SK-N-SH (cell line): ENCODE measurements around the gene ADAMTS9. TPM values are rescaled to one million over a fixed set of nuclear protein-coding genes. Genes with fewer than 3 reads are reported as not detected.

ENCODE experiments used
- CTCF ChIA-PET: fragments of 300-600, 350-600 bp; formaldehyde crosslinking; extraction: SDS; loops from one replicate; lab custom pipeline; 2021; lab: Yijun Ruan, JAX
- POLR2A ChIA-PET: fragments of 350-600 bp; sonication (Branson Sonifier 250); formaldehyde crosslinking; extraction: SDS; loops from one replicate; lab custom pipeline; 2020; ENCODE audit warnings: antibody characterized with exemption, inconsistent platforms; lab: Yijun Ruan, JAX
- DNase-seq: peaks from one replicate; pipeline ENCODE4 v3.0.0; 2012
- H2AFZ ChIP-seq: fragments of 200-600 bp; sonication (generic); 2 replicates; pipeline ENCODE4 v1.8.1; 2016; ENCODE audit warnings: antibody characterized with exemption, mild to moderate bottlenecking, low read depth
- H3F3A ChIP-seq: fragments of 200-600 bp; sonication (generic); replicated peaks from 2 replicates; pipeline ENCODE3; 2016; ENCODE audit warnings: antibody characterized with exemption, mild to moderate bottlenecking; ENCODE audit not compliant: insufficient read depth
- H3K27ac ChIP-seq, 2 experiments: fragments of 200-500 bp in 1 of 2; fragments of 200-600 bp in 1 of 2; sonication (Bioruptor generic) in 1 of 2; sonication (generic), shearing (Covaris generic) in 1 of 2; 2 replicates each; pipeline versions ENCODE4 v1.5.1 to v1.6.1; 2014 to 2016; ENCODE audit warnings: low read depth in 2 of 2, inconsistent platforms in 1 of 2, low read length in 1 of 2, mild to moderate bottlenecking in 1 of 2, mixed read lengths in 1 of 2
- H3K27me3 ChIP-seq: fragments of 200-600 bp; sonication (generic), shearing (Covaris generic); 2 replicates; pipeline ENCODE4 v1.6.1; 2016; ENCODE audit warnings: mixed run types; ENCODE audit not compliant: insufficient read depth
- H3K36me3 ChIP-seq, 2 experiments: fragments of 200-500 bp in 1 of 2; fragments of 200-600 bp in 1 of 2; sonication (Bioruptor generic) in 1 of 2; sonication (generic) in 1 of 2; replicated peaks in 1 of 2; 2 replicates each; pipeline versions ENCODE3 to v1.5.1; 2014 to 2016; ENCODE audit warnings: low read length in 1 of 2, mild to moderate bottlenecking in 1 of 2; ENCODE audit not compliant: insufficient read depth in 2 of 2, control insufficient read depth in 1 of 2
- H3K4me1 ChIP-seq, 2 experiments: fragments of 200-500 bp in 1 of 2; fragments of 200-600 bp in 1 of 2; sonication (Bioruptor generic) in 1 of 2; sonication (generic), shearing (Covaris generic) in 1 of 2; 2 replicates each; pipeline versions ENCODE4 v1.5.1 to v1.6.1; 2014 to 2016; ENCODE audit warnings: low read depth in 1 of 2, low read length in 1 of 2, mixed run types in 1 of 2; ENCODE audit not compliant: insufficient read depth in 2 of 2, control insufficient read depth in 1 of 2
- H3K4me2 ChIP-seq: fragments of 200-600 bp; sonication (generic), shearing (Covaris generic); 2 replicates; pipeline ENCODE4 v1.6.1; 2017; ENCODE audit warnings: mixed run types
- H3K4me3 ChIP-seq, 2 experiments: fragments of 200-500 bp in 1 of 2; fragments of 200-600 bp in 1 of 2; sonication (Bioruptor generic) in 1 of 2; sonication (generic), shearing (Covaris generic) in 1 of 2; 2 replicates each; pipeline versions ENCODE4 v1.5.1 to v1.8.1; 2014 to 2016; ENCODE audit warnings: low read depth in 2 of 2, inconsistent platforms in 1 of 2, low read length in 1 of 2, mild to moderate bottlenecking in 1 of 2, mixed read lengths in 1 of 2, moderate library complexity in 1 of 2
- H3K79me2 ChIP-seq: fragments of 200-600 bp; sonication (generic); 2 replicates; pipeline ENCODE4 v1.8.1; 2017; ENCODE audit warnings: mild to moderate bottlenecking; ENCODE audit not compliant: insufficient read depth
- H3K9ac ChIP-seq: fragments of 200-600 bp; sonication (generic); 2 replicates; pipeline ENCODE4 v1.6.1; 2017; ENCODE audit warnings: mixed run types
- H3K9me2 ChIP-seq: fragments of 200-600 bp; sonication (generic); 2 replicates; pipeline ENCODE4 v1.6.1; 2017; ENCODE audit warnings: mixed run types
- H3K9me3 ChIP-seq: fragments of 200-600 bp; sonication (generic); 2 replicates; pipeline ENCODE4 v1.6.1; 2017; ENCODE audit warnings: mixed run types, mild to moderate bottlenecking, moderate library complexity
- H4K20me1 ChIP-seq: fragments of 200-600 bp; sonication (generic); 2 replicates; pipeline ENCODE4 v1.6.1; 2017; ENCODE audit warnings: mild to moderate bottlenecking, mixed run types; ENCODE audit not compliant: insufficient read depth
- CTCF ChIP-seq: fragments of 200-600 bp; sonication (generic); IDR thresholded peaks from 2 replicates; pipeline ENCODE4 v1.6.1; 2017; ENCODE audit warnings: antibody characterized with exemption, mild to moderate bottlenecking, moderate library complexity
- ELF1 ChIP-seq: IDR thresholded peaks from 2 replicates; pipeline ENCODE4 v1.4.0; 2012
- EZH2phosphoT487 ChIP-seq: fragments of 200-600 bp; sonication (generic); IDR thresholded peaks from 2 replicates; pipeline ENCODE4 v1.6.1; 2017; ENCODE audit warnings: low read depth, mixed run types, mild to moderate bottlenecking, antibody characterized with exemption, moderate library complexity, borderline replicate concordance
- FOXJ3 ChIP-seq: sonication (generic); formaldehyde crosslinking; IDR thresholded peaks from 2 replicates; pipeline ENCODE4 v1.5.1; 2020; ENCODE audit warnings: mild to moderate bottlenecking, missing genetic modification reagents
- GABPA ChIP-seq: IDR thresholded peaks from 2 replicates; pipeline ENCODE4 v1.4.0; 2012; ENCODE audit warnings: low read depth, mild to moderate bottlenecking
- JUND ChIP-seq: IDR thresholded peaks from 2 replicates; pipeline ENCODE4 v1.4.0; 2012
- MAX ChIP-seq: IDR thresholded peaks from 2 replicates; pipeline ENCODE4 v1.4.0; 2012; ENCODE audit warnings: low read depth
- MEF2A ChIP-seq: IDR thresholded peaks from 2 replicates; pipeline ENCODE4 v1.4.0; 2012; ENCODE audit warnings: low read depth, borderline replicate concordance
- PBX3 ChIP-seq: IDR thresholded peaks from 2 replicates; pipeline ENCODE4; 2012
- RCOR1 ChIP-seq: fragments of 150-350 bp; IDR thresholded peaks from 2 replicates; pipeline ENCODE4 v1.6.1; 2017; ENCODE audit warnings: antibody characterized with exemption, low read length
- REST ChIP-seq: IDR thresholded peaks from 2 replicates; pipeline ENCODE4 v1.6.1; 2012; ENCODE audit warnings: mild to moderate bottlenecking, low read depth, low read length, moderate library complexity
- RXRA ChIP-seq: IDR thresholded peaks from 2 replicates; pipeline ENCODE4 v1.4.0; 2012; ENCODE audit warnings: low read depth, mild to moderate bottlenecking, borderline replicate concordance
- SIN3A ChIP-seq: IDR thresholded peaks from 2 replicates; pipeline ENCODE4 v1.6.1; 2012; ENCODE audit warnings: low read depth, mild to moderate bottlenecking, low read length, moderate library complexity, borderline replicate concordance
- TCF12 ChIP-seq: IDR thresholded peaks from 2 replicates; pipeline ENCODE4 v1.4.0; 2012
- TEAD4 ChIP-seq: IDR thresholded peaks from 2 replicates; pipeline ENCODE4 v1.4.0; 2012; ENCODE audit warnings: mild to moderate bottlenecking, borderline replicate concordance; ENCODE audit not compliant: insufficient read depth
- USF2 ChIP-seq: fragments of 150-350 bp; IDR thresholded peaks from 2 replicates; pipeline ENCODE4 v1.6.1; 2017; ENCODE audit warnings: antibody characterized with exemption, low read length, low read depth, borderline replicate concordance
- YY1 ChIP-seq: IDR thresholded peaks from 2 replicates; pipeline ENCODE4 v1.4.0; 2012; ENCODE audit warnings: low read depth, mild to moderate bottlenecking
- WGBS: methylation state at CpG from one replicate; pipeline ENCODE4 v1.1.6; 2017; ENCODE audit warnings: low lambda C conversion rate; 5-methylcytosine and 5-hydroxymethylcytosine counted together
- polyA plus RNA-seq, 3 experiments: library from polyadenylated mRNA; depleted of rRNA; stranded (reverse); fragments of >200 nt; gene quantifications; 2 replicates each; pipeline ENCODE4 v1.2.3, GENCODE V29; 2012

ADAMTS9 gene
- polyA plus RNA-seq, 1 of the 3 experiments (the other 2 are of a cell fraction), result 4.1 TPM

GRCh38 chr3:64681015-64681414 lies 6.8 kb downstream of the ADAMTS9 start (continued):
- TF ChIP-seq PBX3, result no peak
- no peak for TF ChIP-seq RCOR1
- no peak for TF ChIP-seq MAX
- no peak for TF ChIP-seq GABPA
- no peak for TF ChIP-seq JUND
- TF ChIP-seq FOXJ3 (CRISPR knock-in tag), result no peak
- no peak for TF ChIP-seq SIN3A
- no peak for TF ChIP-seq ELF1

GRCh38 chr3:64680334-64680733 lies 7.5 kb downstream of the ADAMTS9 start:
- H3K9me3 ChIP-seq, result no peaks in the 10 kb centered on the region
- ChIA-PET CTCF (interaction anchor here (0.6 kb wide), 1 partner anchor 150 kb away, joined by 3 read pairs; no protein-coding TSS in a partner anchor), POLR2A (no interaction called here)
- H3K27me3 ChIP-seq, result no peaks in the 10 kb centered on the region
- H3K4me1 ChIP-seq, result peaks cover 0 to 55% of the 10 kb centered on the region in 2 experiments; a peak in 2 of 4 replicates
- no peak overlapping the region; a peak in 1 of 4 replicates for H3K4me3 ChIP-seq
- H2AFZ ChIP-seq, result no peak overlapping the region
- DNase-seq, result no peak
- H3K36me3 ChIP-seq, result peaks cover 27 to 62% of the 10 kb centered on the region in 2 experiments
- peaks cover 36% of the 10 kb centered on the region; the same call in 1 of the 2 replicates for H3K79me2 ChIP-seq
- no peaks in the 10 kb centered on the region for H3K9me2 ChIP-seq
- no peak for TF ChIP-seq TEAD4
- no peak for TF ChIP-seq CTCF
- TF ChIP-seq REST, result no peak
- no peak for TF ChIP-seq JUND
- no peak for TF ChIP-seq EZH2phosphoT487
- no peak for TF ChIP-seq FOXJ3 (CRISPR knock-in tag)
- no peak for TF ChIP-seq TCF12
- no peak for TF ChIP-seq USF2
- TF ChIP-seq YY1, result no peak
- TF ChIP-seq MEF2A, result no peak
- TF ChIP-seq RXRA, result no peak
- 88% methylated on average over 4 of the region's 4 CpGs for WGBS
- no peaks in the 10 kb centered on the region for H4K20me1 ChIP-seq
- peaks cover 13% of the 10 kb centered on the region for H3F3A ChIP-seq
- no peak overlapping the region for H3K9ac ChIP-seq
- no peak overlapping the region for H3K4me2 ChIP-seq
- H3K27ac ChIP-seq, result peak overlapping the region in 1 of 2 experiments; percentile 78; a peak in 2 of 4 replicates
